Fibroblast of peridontal ligament (primary cell): Measurements from ENCODE around the gene VIPR2.
"Not testable (repeated sequence)": the region's sequence is repeated elsewhere in the genome, so short reads cannot be mapped to it uniquely, and the experiment has no call there.

Experiments used
- DNase-seq: peaks from one replicate; pipeline ENCODE4 v3.0.0-alpha.2; 2010; ENCODE audit errors: extremely low read depth

VIPR2 gene

GRCh38 chr7:159008417-159008816 lies 136.2 kb downstream of the VIPR2 start:
- no peak for DNase-seq

DNA sequence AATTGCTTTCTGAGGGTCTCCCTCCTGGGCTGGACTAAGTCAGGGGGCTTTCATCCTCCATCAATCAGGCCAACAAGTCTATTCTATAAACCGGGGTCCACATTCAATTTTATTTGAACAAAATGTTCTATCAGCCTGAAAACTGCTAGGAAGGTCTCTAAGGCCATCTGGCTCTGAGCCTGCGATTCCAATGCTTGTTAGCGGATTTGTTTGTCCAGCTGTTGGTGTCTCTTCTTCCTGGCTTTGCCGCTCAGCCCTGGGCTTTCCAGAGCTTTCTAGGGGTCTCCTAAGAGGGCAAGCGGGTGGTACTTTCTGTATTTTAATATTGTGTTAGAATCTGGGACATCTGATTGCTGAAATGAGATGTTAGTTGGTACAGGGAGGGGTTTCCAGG lies 136.7 kb downstream of the VIPR2 start:
- DNase-seq: no peak

GRCh38 chr7:159007364-159007995 lies 137.2 kb downstream of the VIPR2 start:
- DNase-seq: no peak

- DNase-seq: no peak
Measured at GRCh38 chr7:159006610-159007130, 138.0 kb downstream of the VIPR2 start.

DNA sequence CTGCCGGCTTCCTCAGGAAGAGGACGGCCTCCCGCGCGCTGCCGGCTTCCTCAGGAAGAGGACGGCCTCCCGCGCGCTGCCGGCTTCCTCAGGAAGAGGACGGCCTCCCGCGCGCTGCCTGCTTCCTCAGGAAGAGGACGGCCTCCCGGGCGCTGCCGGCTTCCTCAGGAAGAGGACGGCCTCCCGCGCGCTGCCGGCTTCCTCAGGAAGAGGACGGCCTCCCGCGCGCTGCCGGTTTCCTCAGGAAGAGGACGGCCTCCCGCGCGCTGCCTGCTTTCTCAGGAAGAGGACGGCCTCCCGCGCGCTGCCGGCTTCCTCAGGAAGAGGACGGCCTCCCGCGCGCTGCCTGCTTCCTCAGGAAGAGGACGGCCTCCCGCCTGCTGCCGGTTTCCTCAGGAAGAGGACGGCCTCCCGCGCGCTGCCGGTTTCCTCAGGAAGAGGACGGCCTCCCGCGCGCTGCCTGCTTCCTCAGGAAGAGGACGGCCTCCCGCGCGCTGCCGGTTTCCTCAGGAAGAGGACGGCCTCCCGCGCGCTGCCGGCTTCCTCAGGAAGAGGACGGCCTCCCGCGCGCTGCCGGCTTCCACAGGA lies 138.6 kb downstream of the VIPR2 start:
- not testable (repeated sequence) for DNase-seq

- DNase-seq: no peak
Measured at GRCh38 chr7:159005618-159006017, 139.0 kb downstream of the VIPR2 start.

- DNase-seq: no peak
Measured at GRCh38 chr7:159004411-159004810, 140.3 kb downstream of the VIPR2 start.

DNA sequence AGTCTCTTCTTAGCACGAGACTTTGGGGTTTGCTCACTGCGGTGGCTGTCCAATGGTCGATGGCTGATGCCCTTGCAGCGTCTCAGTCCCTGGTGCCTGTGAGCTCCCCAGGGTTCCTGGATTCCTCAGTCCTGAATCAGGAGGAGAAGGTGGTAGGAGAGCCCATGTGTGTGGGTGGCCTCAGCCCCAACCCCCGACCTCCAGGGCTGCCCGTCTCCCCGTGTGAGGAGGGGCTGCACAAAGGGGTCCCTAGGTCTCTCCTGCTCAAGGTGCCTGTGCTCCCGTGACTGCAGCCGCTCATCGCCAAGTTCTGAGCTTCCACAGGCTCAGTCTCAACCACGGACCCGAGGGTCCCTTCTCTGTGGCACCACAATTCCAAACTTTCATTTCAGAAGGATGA lies 142.9 kb downstream of the VIPR2 start:
- DNase-seq: no peak

DNA sequence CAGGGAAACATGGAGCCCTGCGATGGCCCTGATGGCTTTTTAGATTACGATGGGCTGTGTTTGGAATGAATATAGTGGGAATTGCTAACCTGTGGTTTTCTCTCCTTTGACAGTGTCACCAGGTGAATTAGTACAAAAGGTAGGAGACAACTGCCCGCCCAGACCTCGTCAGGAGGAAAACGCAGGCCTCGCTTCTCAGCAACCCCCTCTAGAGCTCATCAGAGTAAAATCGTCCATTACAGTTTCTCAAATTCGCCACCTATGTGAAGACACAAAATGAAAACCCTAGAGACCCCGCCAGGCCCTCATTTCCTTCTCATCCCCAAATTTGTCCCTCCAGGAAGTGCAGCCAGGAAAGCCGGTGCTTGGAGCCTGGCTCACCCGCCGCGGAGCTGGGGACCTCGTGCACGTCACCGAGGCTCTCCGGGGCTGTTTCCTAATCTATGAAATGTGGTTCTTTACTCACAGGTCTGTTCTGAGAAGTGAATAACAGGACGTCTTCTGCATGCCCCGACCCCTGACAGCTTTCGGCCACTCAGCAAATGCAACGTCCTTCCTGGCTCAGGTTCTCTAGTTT lies 143.7 kb downstream of the VIPR2 start:
- no peak for DNase-seq

DNA sequence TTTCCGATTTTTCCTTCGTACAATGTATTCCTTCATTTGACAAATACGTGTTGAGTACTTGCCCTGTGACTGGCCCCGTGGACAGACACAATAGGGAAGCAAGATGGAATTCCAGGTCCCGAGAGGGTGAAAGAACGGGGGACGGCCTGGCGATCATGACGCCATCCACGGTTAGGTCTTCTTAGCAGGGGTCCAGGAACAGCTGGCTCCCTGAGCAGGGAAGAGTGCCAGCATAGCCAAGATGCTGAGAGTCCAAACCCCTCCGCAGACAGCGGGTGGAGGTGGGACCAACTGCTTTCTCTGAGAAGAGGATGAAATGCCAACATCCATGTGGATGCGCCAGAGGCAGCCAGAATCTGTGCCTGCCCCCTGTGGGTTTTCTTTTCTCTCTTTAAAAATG lies 144.6 kb downstream of the VIPR2 start:
- no peak for DNase-seq

DNA sequence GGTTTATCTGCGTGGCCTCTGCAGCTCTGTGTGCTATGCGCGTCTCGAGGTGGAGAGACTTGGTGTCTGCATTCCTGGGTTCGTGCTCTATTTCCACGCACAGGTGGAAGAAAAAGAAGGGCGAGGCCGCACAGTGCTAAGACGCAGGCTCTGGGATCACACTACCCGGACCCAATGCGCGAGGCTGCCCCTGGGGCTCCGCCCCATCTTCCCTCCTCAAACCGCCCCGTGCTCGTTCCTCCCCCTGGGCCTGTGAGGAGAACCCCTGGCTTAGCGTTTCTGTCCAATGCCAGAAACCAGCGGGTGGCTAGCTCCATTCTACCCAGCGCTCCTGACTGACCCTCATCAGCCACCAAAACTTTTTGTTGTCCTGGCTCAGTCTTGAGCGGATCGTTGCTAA lies 145.2 kb downstream of the VIPR2 start:
- no peak for DNase-seq

- not testable (repeated sequence) for DNase-seq
Measured at GRCh38 chr7:158998261-158998660, 146.4 kb downstream of the VIPR2 start.

GRCh38 chr7:158997471-158997870 lies 147.2 kb downstream of the VIPR2 start:
- DNase-seq: no peak

DNA sequence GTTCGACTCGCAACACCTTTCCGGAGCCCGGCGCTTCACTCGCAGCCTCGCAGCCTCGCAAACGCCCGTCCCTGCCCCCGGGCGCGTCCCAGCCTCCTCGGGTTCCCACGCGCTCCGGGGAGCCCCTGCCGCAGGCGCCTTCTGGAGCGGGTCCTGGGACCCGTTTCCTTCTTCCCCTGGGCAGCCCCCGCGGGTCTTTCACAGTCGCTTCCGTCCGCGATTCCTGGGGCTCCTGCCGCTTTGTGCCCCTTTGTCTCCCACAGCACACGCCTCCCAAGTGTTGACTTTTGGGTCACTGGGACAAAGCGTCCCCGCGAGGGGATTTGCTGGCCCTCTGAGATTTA lies 147.6 kb downstream of the VIPR2 start:
- no peak for DNase-seq

- DNase-seq: no peak
Measured at GRCh38 chr7:158996214-158997109, 148.2 kb downstream of the VIPR2 start.

- DNase-seq: no peak
Measured at GRCh38 chr7:158995514-158995913, 149.2 kb downstream of the VIPR2 start.

GRCh38 chr7:158994687-158995086 lies 150.0 kb downstream of the VIPR2 start:
- DNase-seq: no peak

- no peak for DNase-seq
Measured at GRCh38 chr7:158993591-158993990, 151.1 kb downstream of the VIPR2 start.

- DNase-seq: no peak
Measured at GRCh38 chr7:158992759-158993158, 151.9 kb downstream of the VIPR2 start.

- no peak for DNase-seq
Measured at GRCh38 chr7:158991824-158992621, 152.6 kb downstream of the VIPR2 start.

- DNase-seq: no peak
Measured at GRCh38 chr7:158988996-158989395, 155.7 kb downstream of the VIPR2 start.
